Posterior vena cava (tissue), 2 donors: Measurements from ENCODE around the gene VAV2. TPM values are rescaled to one million over a fixed set of nuclear protein-coding genes. Genes with fewer than 3 reads are reported as not detected.
A peak's percentile ranks its signal among the peaks of the same experiment; 100 is the strongest.

ENCODE experiments used
- DNase-seq: peaks from one replicate; pipeline ENCODE4 v3.0.0-alpha.2; 2020; ENCODE audit warnings: low spot score
- intact Hi-C, 2 donors: fragments of 100-400 bp; cut with DNase I; formaldehyde crosslinking; loops; one replicate each; pipeline versions ENCODE4 v1.14.1 to v1.14.2; 2022 to 2023
- total RNA-seq, 2 donors: library from RNA; stranded (reverse); fragmentation: NEBNext Ultra II Directional; extraction: Animal tissue kit (Norgen Biotek cat#: 25700); gene quantifications; one replicate each; pipeline ENCODE4 v1.2.1, GENCODE V29; 2021
- donor health status: DM: yes; HTN: yes; CAD: no.
- donor health status: DM: yes; HTN: yes; CAD: no.

The VAV2 gene
- total RNA-seq, 2 donors from 2014 or later, result 12.9 to 17.9 TPM

- intact Hi-C loops, result loop anchor here in 1 of 2 donors (5.0 kb wide), 1 partner anchor 131 kb away; no protein-coding TSS in a partner anchor
- peak; percentile 61 for DNase-seq
Measured at GRCh38 chr9:133988771-133989170, 3.4 kb downstream of the VAV2 start.

GRCh38 chr9:133987946-133988665, 4.0 kb downstream of the VAV2 start:
- peak; percentile 40 for DNase-seq
- intact Hi-C loops, result loop anchor here in 1 of 2 donors (5.0 kb wide), 1 partner anchor 131 kb away; no protein-coding TSS in a partner anchor

GRCh38 chr9:133987446-133987788, 4.7 kb downstream of the VAV2 start:
- peak; percentile 63 for DNase-seq
- intact Hi-C loops, result loop anchor here in 1 of 2 donors (5.0 kb wide), 1 partner anchor 130 kb away; no protein-coding TSS in a partner anchor

- DNase-seq, result peak; percentile 44
Measured at GRCh38 chr9:133986774-133987445, 5.2 kb downstream of the VAV2 start.

GRCh38 chr9:133986061-133986460, 6.1 kb downstream of the VAV2 start:
- DNase-seq, result peak; percentile 42
- intact Hi-C loops, result loop anchor here in 1 of 2 donors (5.0 kb wide), 1 partner anchor 129 kb away; no protein-coding TSS in a partner anchor

More at GRCh38 chr9:133986774-133987445, 5.2 kb downstream of the VAV2 start:
- intact Hi-C loops, result loop anchor here in 1 of 2 donors (5.0 kb wide), 1 partner anchor 130 kb away; no protein-coding TSS in a partner anchor

GRCh38 chr9:133982971-133983720, 9.0 kb downstream of the VAV2 start:
- intact Hi-C loops, result loop anchor here in 1 of 2 donors (2.0 kb wide), 1 partner anchor 36 kb away; no protein-coding TSS in a partner anchor
- peak; percentile 64 for DNase-seq

- peak; percentile 79 for DNase-seq
- intact Hi-C loops, result loop anchor here in 1 of 2 donors (2.0 kb wide), 1 partner anchor 35 kb away; no protein-coding TSS in a partner anchor
Measured at GRCh38 chr9:133981958-133982681, 10.0 kb downstream of the VAV2 start.

GRCh38 chr9:133981589-133981957, 10.6 kb downstream of the VAV2 start:
- intact Hi-C loops, result no loop called here
- peak; percentile 46 for DNase-seq

- peak; percentile 68 for DNase-seq
- intact Hi-C loops, result no loop called here
Measured at GRCh38 chr9:133980864-133981588, 11.1 kb downstream of the VAV2 start.

- peak; percentile 70 for DNase-seq
- intact Hi-C loops, result no loop called here
Measured at GRCh38 chr9:133979921-133980863, 11.9 kb downstream of the VAV2 start.

- intact Hi-C loops, result no loop called here
- DNase-seq, result peak; percentile 80
Measured at GRCh38 chr9:133979273-133979920, 12.7 kb downstream of the VAV2 start.

GRCh38 chr9:133978899-133979272, 13.2 kb downstream of the VAV2 start:
- intact Hi-C loops, result no loop called here
- DNase-seq, result no peak

- intact Hi-C loops, result no loop called here
- DNase-seq, result no peak
Measured at GRCh38 chr9:133978226-133978898, 13.8 kb downstream of the VAV2 start.

GRCh38 chr9:133977421-133978201, 14.5 kb downstream of the VAV2 start:
- peak; percentile 68 for DNase-seq
- intact Hi-C loops, result no loop called here

GRCh38 chr9:133976887-133977286, 15.2 kb downstream of the VAV2 start:
- intact Hi-C loops, result no loop called here
- peak; percentile 35 for DNase-seq
